ENCODE results near the gene PLOD3. TPM values are rescaled to one million over a fixed set of nuclear protein-coding genes. Genes with fewer than 3 reads are reported as not detected.

The PLOD3 gene
- total RNA-seq, 2 donors from 2014 or later = 44.7 to 53.5 TPM

Other genes with a start within 250 kb of the PLOD3 start
- under 1 TPM; 0.34 to 0.41 TPM for gene MUC12, start 248.0 kb downstream of the PLOD3 start, total RNA-seq
- not detected for gene MUC17, start 197.5 kb downstream of the PLOD3 start, total RNA-seq
- gene TRIM56, start 132.1 kb downstream of the PLOD3 start, total RNA-seq = 10 to 100 TPM; 49.7 to 64.2 TPM
- gene SERPINE1, start 90.5 kb downstream of the PLOD3 start, total RNA-seq = under 1 TPM; 0.18 to 0.27 TPM
- gene AP1S1, start 63.1 kb downstream of the PLOD3 start, total RNA-seq = 10 to 100 TPM; 26.3 to 48.2 TPM
- not detected for gene VGF, start 52.0 kb downstream of the PLOD3 start, total RNA-seq
- gene NAT16, start 37.3 kb downstream of the PLOD3 start, total RNA-seq = not detected
- gene MOGAT3, start 16.5 kb downstream of the PLOD3 start, total RNA-seq = not detected
- 10 to 100 TPM; 49.9 to 50.3 TPM for gene ZNHIT1, start 584 bp upstream of the PLOD3 start, total RNA-seq
- gene CLDN15, start 20.2 kb upstream of the PLOD3 start, total RNA-seq = 10 to 100 TPM; 17.3 to 26.1 TPM
- 10 to 100 TPM; 70.0 to 74.8 TPM for gene FIS1, start 27.5 kb upstream of the PLOD3 start, total RNA-seq
- gene IFT22, start 104.2 kb upstream of the PLOD3 start, total RNA-seq = 1 to 10 TPM; 2.9 to 6.2 TPM
- gene COL26A1, start 145.3 kb upstream of the PLOD3 start, total RNA-seq = not detected